H9 (cell line): ENCODE measurements around the gene LPCAT2. TPM values are rescaled to one million over a fixed set of nuclear protein-coding genes. Genes with fewer than 3 reads are reported as not detected.

Experiments used
- DNase-seq: peaks from one replicate; pipeline ENCODE4 v3.0.0-alpha.2; 2017
- H2AFZ ChIP-seq: one replicate; pipeline ENCODE4 v1.6.1; 2013; ENCODE audit warnings: mild to moderate bottlenecking, low read length, control low read depth, moderate library complexity
- H2AK5ac ChIP-seq: 2 replicates; pipeline ENCODE4 v1.6.1; 2013; ENCODE audit warnings: low read length, control low read depth, mixed read lengths; ENCODE audit not compliant: insufficient read length
- H2BK120ac ChIP-seq: one replicate; pipeline ENCODE4 v1.6.1; 2013; ENCODE audit warnings: low read depth, mild to moderate bottlenecking, low read length, control low read depth, inconsistent platforms; ENCODE audit not compliant: poor library complexity, severe bottlenecking
- H2BK12ac ChIP-seq: 2 replicates; pipeline ENCODE4 v1.6.1; 2013; ENCODE audit warnings: low read length, control low read depth, mixed read lengths, low read depth; ENCODE audit not compliant: insufficient read length
- H2BK15ac ChIP-seq: 2 replicates; pipeline ENCODE4 v1.6.1; 2013; ENCODE audit warnings: low read depth, low read length, control low read depth
- H2BK20ac ChIP-seq: one replicate; pipeline ENCODE4 v1.6.1; 2013; ENCODE audit warnings: low read depth, mild to moderate bottlenecking, low read length, control low read depth, inconsistent platforms; ENCODE audit not compliant: poor library complexity, severe bottlenecking
- H2BK5ac ChIP-seq: 2 replicates; pipeline ENCODE4 v1.6.1; 2013; ENCODE audit warnings: low read length, control low read depth, mixed read lengths; ENCODE audit not compliant: insufficient read length
- H3K14ac ChIP-seq: 2 replicates; pipeline ENCODE4 v1.6.1; 2013; ENCODE audit warnings: low read length, control low read depth; ENCODE audit not compliant: insufficient read depth
- H3K18ac ChIP-seq: 2 replicates; pipeline ENCODE4 v1.6.1; 2013; ENCODE audit warnings: low read depth, mild to moderate bottlenecking, mixed read lengths, low read length, control low read depth; ENCODE audit not compliant: insufficient read length
- H3K23ac ChIP-seq: 2 replicates; pipeline ENCODE4 v1.6.1; 2013; ENCODE audit warnings: low read length, control low read depth, mixed read lengths, low read depth; ENCODE audit not compliant: insufficient read length
- H3K23me2 ChIP-seq: 2 replicates; pipeline ENCODE4 v1.6.1; 2013; ENCODE audit warnings: low read depth, mild to moderate bottlenecking, mixed read lengths, low read length, control low read depth; ENCODE audit not compliant: insufficient read length, poor library complexity, severe bottlenecking
- H3K27ac ChIP-seq: 2 replicates; pipeline ENCODE4 v1.5.1; 2013; ENCODE audit warnings: low read length, control low read depth, mixed read lengths, low read depth; ENCODE audit not compliant: insufficient read length
- H3K27me3 ChIP-seq: 2 replicates; pipeline ENCODE4 v1.6.1; 2013; ENCODE audit warnings: low read length, control low read depth, inconsistent platforms; ENCODE audit not compliant: insufficient read depth
- H3K4ac ChIP-seq: 2 replicates; pipeline ENCODE4 v1.6.1; 2013; ENCODE audit warnings: low read depth, mild to moderate bottlenecking, control low read depth, inconsistent platforms, low read length, moderate library complexity
- H3K4me1 ChIP-seq: 2 replicates; pipeline ENCODE4 v1.6.1; 2013; ENCODE audit warnings: low read length, control low read depth, inconsistent platforms; ENCODE audit not compliant: insufficient read depth
- H3K4me2 ChIP-seq: 2 replicates; pipeline ENCODE4 v1.6.1; 2013; ENCODE audit warnings: low read length, control low read depth, mixed read lengths; ENCODE audit not compliant: insufficient read length, insufficient read depth
- H3K56ac ChIP-seq: 2 replicates; pipeline ENCODE4 v1.6.1; 2013; ENCODE audit warnings: low read depth, mild to moderate bottlenecking, mixed read lengths, low read length, control low read depth; ENCODE audit not compliant: insufficient read length
- H3K79me1 ChIP-seq: 2 replicates; pipeline ENCODE4 v1.6.1; 2013; ENCODE audit warnings: low read depth, mild to moderate bottlenecking, moderate library complexity, low read length, control low read depth, inconsistent platforms; ENCODE audit not compliant: insufficient read depth, poor library complexity, severe bottlenecking
- H3K79me2 ChIP-seq: 2 replicates; pipeline ENCODE4 v1.6.1; 2013; ENCODE audit warnings: low read length, control low read depth, inconsistent platforms; ENCODE audit not compliant: insufficient read depth
- H3K9ac ChIP-seq: 2 replicates; pipeline ENCODE4 v1.6.1; 2013; ENCODE audit warnings: low read length, control low read depth, mixed read lengths; ENCODE audit not compliant: insufficient read length; ENCODE audit errors: extremely low read depth
- H3K9me3 ChIP-seq: one replicate; pipeline ENCODE4 v1.6.1; 2013; ENCODE audit warnings: low read depth, low read length, inconsistent platforms; ENCODE audit not compliant: control insufficient read depth
- H3T11ph ChIP-seq: one replicate; pipeline ENCODE4 v1.6.1; 2013; ENCODE audit warnings: mild to moderate bottlenecking, low read length, control low read depth, inconsistent platforms
- H4K20me1 ChIP-seq: one replicate; pipeline ENCODE4 v1.6.1; 2013; ENCODE audit not compliant: control insufficient read depth, insufficient read length, insufficient read depth
- H4K5ac ChIP-seq: 2 replicates; pipeline ENCODE4 v1.6.1; 2013; ENCODE audit warnings: low read depth, mild to moderate bottlenecking, mixed read lengths, low read length, control low read depth; ENCODE audit not compliant: insufficient read length
- H4K8ac ChIP-seq: replicated peaks from 2 replicates; pipeline ENCODE4 v1.6.1; 2013; ENCODE audit warnings: low read length, control low read depth, mixed read lengths, low read depth; ENCODE audit not compliant: insufficient read length
- H4K91ac ChIP-seq: 2 replicates; pipeline ENCODE4 v1.6.1; 2013; ENCODE audit warnings: low read depth, mild to moderate bottlenecking, moderate library complexity, mixed read lengths, low read length, control low read depth; ENCODE audit not compliant: insufficient read length
- H3K27ac Mint-ChIP-seq, 3 experiments: 2 replicates in 2 of 3; 3 replicates in 1 of 3; pipeline ENCODE4 v1.8.0; 2020 to 2021; ENCODE audit warnings: mixed read lengths in 3 of 3, mild to moderate bottlenecking in 1 of 3, moderate library complexity in 1 of 3
- H3K27me3 Mint-ChIP-seq: 2 replicates; pipeline ENCODE4 v1.8.0; 2021; ENCODE audit warnings: low read depth, mild to moderate bottlenecking, moderate library complexity, mixed read lengths
- H3K36me3 Mint-ChIP-seq, 3 experiments: 2 replicates in 2 of 3; 3 replicates in 1 of 3; pipeline ENCODE4 v1.8.0; 2020 to 2021; ENCODE audit warnings: low read depth in 3 of 3, mixed read lengths in 3 of 3; ENCODE audit not compliant: insufficient read depth in 1 of 3
- H3K4me1 Mint-ChIP-seq, 2 experiments: 2 replicates each; pipeline ENCODE4 v1.8.0; 2020; ENCODE audit warnings: mixed read lengths in 2 of 2
- H3K4me3 Mint-ChIP-seq, 2 experiments: 2 replicates in 1 of 2; 3 replicates in 1 of 2; pipeline ENCODE4 v1.8.0; 2020 to 2021; ENCODE audit warnings: mild to moderate bottlenecking in 2 of 2, mixed read lengths in 2 of 2, moderate library complexity in 1 of 2
- H3K9me3 Mint-ChIP-seq, 2 experiments: 2 replicates in 1 of 2; 3 replicates in 1 of 2; pipeline ENCODE4 v1.8.0; 2020; ENCODE audit warnings: mild to moderate bottlenecking in 2 of 2, mixed read lengths in 2 of 2, moderate library complexity in 1 of 2
- WGBS: extraction: QIAGEN DNeasy Blood & Tissue Kit; methylation state at CpG from one replicate; pipeline ENCODE4 v1.1.7; 2013; ENCODE audit warnings: missing lambda C conversion rate, low lambda C conversion rate, mixed read lengths; ENCODE audit not compliant: insufficient read length; ENCODE audit errors: extremely low coverage; 5-methylcytosine and 5-hydroxymethylcytosine counted together
- total RNA-seq: library from RNA; stranded (reverse); gene quantifications from 2 replicates; pipeline ENCODE4 v1.2.1, GENCODE V29; 2021
- TF ChIP-seq, protein P1 (sequence below): fragments of 200-600 bp; sonication (generic); conservative IDR thresholded peaks from 3 replicates; pipeline ENCODE4 v1.8.0; 2021; ENCODE audit warnings: antibody characterized with exemption, mild to moderate bottlenecking

The LPCAT2 gene
- total RNA-seq, 1 experiment from 2014 or later: 2.8 TPM

DNA sequence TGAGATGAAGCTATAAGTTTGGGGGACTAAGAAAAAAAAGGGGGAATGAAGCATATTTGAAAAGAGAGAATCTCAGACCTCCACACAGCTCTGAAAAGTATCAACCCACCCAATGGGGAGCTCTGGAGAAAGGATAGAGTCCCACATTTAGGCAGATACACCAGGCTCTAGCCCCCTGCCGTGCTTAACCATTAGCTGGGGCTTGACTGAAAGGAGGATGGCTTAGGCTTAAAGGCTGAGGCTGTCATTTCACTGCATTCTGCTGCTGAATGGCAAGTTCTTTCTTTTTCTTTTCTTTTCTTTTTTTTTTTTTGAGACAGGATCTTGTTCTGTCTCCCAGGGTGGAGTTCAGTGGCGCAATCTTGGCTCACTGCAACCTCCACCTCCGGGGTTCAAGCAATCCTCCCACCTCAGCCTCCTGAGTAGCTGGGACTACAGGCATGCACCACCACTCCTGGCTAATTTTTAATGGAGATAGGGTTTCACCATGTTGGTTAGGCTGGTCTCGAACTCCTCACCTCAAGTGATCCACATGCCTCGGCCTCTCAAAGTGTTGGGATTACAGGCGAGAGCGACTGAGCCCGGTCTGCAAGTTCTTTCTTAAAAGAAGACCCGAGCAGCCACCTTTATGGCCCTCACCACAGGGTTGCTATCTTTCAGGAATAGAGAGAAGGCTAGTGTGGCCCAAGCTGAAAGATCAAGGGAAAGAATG lies 38.9 kb upstream of the LPCAT2 start:
- Mint-ChIP-seq H3K27me3 (peaks cover 88% of the 10 kb centered on the region), H3K9me3 (no peaks in the 10 kb centered on the region; a peak in 1 of 5 replicates), H3K27ac (no peak overlapping the region), H3K36me3 (no peaks in the 10 kb centered on the region; a peak in 1 of 7 replicates), H3K4me1 (peaks cover 20 to 30% of the 10 kb centered on the region in 2 experiments), H3K4me3 (no peak overlapping the region)
- Histone ChIP-seq H3K79me2 (no peaks in the 10 kb centered on the region), H3K14ac (no peak overlapping the region), H2AK5ac (no peak overlapping the region), H2AFZ (no peak overlapping the region), H3K18ac (no peak overlapping the region), H2BK15ac (no peak overlapping the region), H2BK5ac (no peak overlapping the region), H2BK120ac (no peak overlapping the region), H4K8ac (no peak overlapping the region), H3K27me3 (peaks cover 2% of the 10 kb centered on the region; the same call in 1 of the 2 replicates), H3K9me3 (no peaks in the 10 kb centered on the region), H3K79me1 (no peaks in the 10 kb centered on the region), H3K4ac (no peak overlapping the region), H3T11ph (no peak overlapping the region), H3K4me2 (no peak overlapping the region), H4K5ac (no peak overlapping the region), H4K91ac (no peak overlapping the region), H4K20me1 (no peaks in the 10 kb centered on the region), H3K23ac (no peak overlapping the region), H2BK20ac (no peak overlapping the region), H3K9ac (no peak overlapping the region), H2BK12ac (no peak overlapping the region), H3K27ac (no peak overlapping the region), H3K23me2 (no peaks in the 10 kb centered on the region), H3K56ac (no peak overlapping the region), H3K4me1 (no peaks in the 10 kb centered on the region; the same call in 1 of the 2 replicates)
- no peak for DNase-seq
- TF ChIP-seq, protein P1, sequence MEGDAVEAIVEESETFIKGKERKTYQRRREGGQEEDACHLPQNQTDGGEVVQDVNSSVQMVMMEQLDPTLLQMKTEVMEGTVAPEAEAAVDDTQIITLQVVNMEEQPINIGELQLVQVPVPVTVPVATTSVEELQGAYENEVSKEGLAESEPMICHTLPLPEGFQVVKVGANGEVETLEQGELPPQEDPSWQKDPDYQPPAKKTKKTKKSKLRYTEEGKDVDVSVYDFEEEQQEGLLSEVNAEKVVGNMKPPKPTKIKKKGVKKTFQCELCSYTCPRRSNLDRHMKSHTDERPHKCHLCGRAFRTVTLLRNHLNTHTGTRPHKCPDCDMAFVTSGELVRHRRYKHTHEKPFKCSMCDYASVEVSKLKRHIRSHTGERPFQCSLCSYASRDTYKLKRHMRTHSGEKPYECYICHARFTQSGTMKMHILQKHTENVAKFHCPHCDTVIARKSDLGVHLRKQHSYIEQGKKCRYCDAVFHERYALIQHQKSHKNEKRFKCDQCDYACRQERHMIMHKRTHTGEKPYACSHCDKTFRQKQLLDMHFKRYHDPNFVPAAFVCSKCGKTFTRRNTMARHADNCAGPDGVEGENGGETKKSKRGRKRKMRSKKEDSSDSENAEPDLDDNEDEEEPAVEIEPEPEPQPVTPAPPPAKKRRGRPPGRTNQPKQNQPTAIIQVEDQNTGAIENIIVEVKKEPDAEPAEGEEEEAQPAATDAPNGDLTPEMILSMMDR: no peak
- WGBS: no CpG with 5 or more reads among the region's 9 CpGs
